H9 (cell line): ENCODE results near the gene KRCC1. TPM values are rescaled to one million over a fixed set of nuclear protein-coding genes. Genes with fewer than 3 reads are reported as not detected.

Source experiments
- DNase-seq: peaks from one replicate; pipeline ENCODE4 v3.0.0-alpha.2; 2017
- H2AFZ ChIP-seq: one replicate; pipeline ENCODE4 v1.6.1; 2013; ENCODE audit warnings: mild to moderate bottlenecking, low read length, control low read depth, moderate library complexity
- H2AK5ac ChIP-seq: 2 replicates; pipeline ENCODE4 v1.6.1; 2013; ENCODE audit warnings: low read length, control low read depth, mixed read lengths; ENCODE audit not compliant: insufficient read length
- H2BK120ac ChIP-seq: one replicate; pipeline ENCODE4 v1.6.1; 2013; ENCODE audit warnings: low read depth, mild to moderate bottlenecking, low read length, control low read depth, inconsistent platforms; ENCODE audit not compliant: poor library complexity, severe bottlenecking
- H2BK12ac ChIP-seq: 2 replicates; pipeline ENCODE4 v1.6.1; 2013; ENCODE audit warnings: low read length, control low read depth, mixed read lengths, low read depth; ENCODE audit not compliant: insufficient read length
- H2BK15ac ChIP-seq: 2 replicates; pipeline ENCODE4 v1.6.1; 2013; ENCODE audit warnings: low read depth, low read length, control low read depth
- H2BK20ac ChIP-seq: one replicate; pipeline ENCODE4 v1.6.1; 2013; ENCODE audit warnings: low read depth, mild to moderate bottlenecking, low read length, control low read depth, inconsistent platforms; ENCODE audit not compliant: poor library complexity, severe bottlenecking
- H2BK5ac ChIP-seq: 2 replicates; pipeline ENCODE4 v1.6.1; 2013; ENCODE audit warnings: low read length, control low read depth, mixed read lengths; ENCODE audit not compliant: insufficient read length
- H3K14ac ChIP-seq: 2 replicates; pipeline ENCODE4 v1.6.1; 2013; ENCODE audit warnings: low read length, control low read depth; ENCODE audit not compliant: insufficient read depth
- H3K18ac ChIP-seq: 2 replicates; pipeline ENCODE4 v1.6.1; 2013; ENCODE audit warnings: low read depth, mild to moderate bottlenecking, mixed read lengths, low read length, control low read depth; ENCODE audit not compliant: insufficient read length
- H3K23ac ChIP-seq: 2 replicates; pipeline ENCODE4 v1.6.1; 2013; ENCODE audit warnings: low read length, control low read depth, mixed read lengths, low read depth; ENCODE audit not compliant: insufficient read length
- H3K23me2 ChIP-seq: 2 replicates; pipeline ENCODE4 v1.6.1; 2013; ENCODE audit warnings: low read depth, mild to moderate bottlenecking, mixed read lengths, low read length, control low read depth; ENCODE audit not compliant: insufficient read length, poor library complexity, severe bottlenecking
- H3K27ac ChIP-seq: 2 replicates; pipeline ENCODE4 v1.5.1; 2013; ENCODE audit warnings: low read length, control low read depth, mixed read lengths, low read depth; ENCODE audit not compliant: insufficient read length
- H3K27me3 ChIP-seq: 2 replicates; pipeline ENCODE4 v1.6.1; 2013; ENCODE audit warnings: low read length, control low read depth, inconsistent platforms; ENCODE audit not compliant: insufficient read depth
- H3K4ac ChIP-seq: 2 replicates; pipeline ENCODE4 v1.6.1; 2013; ENCODE audit warnings: low read depth, mild to moderate bottlenecking, control low read depth, inconsistent platforms, low read length, moderate library complexity
- H3K4me1 ChIP-seq: 2 replicates; pipeline ENCODE4 v1.6.1; 2013; ENCODE audit warnings: low read length, control low read depth, inconsistent platforms; ENCODE audit not compliant: insufficient read depth
- H3K4me2 ChIP-seq: 2 replicates; pipeline ENCODE4 v1.6.1; 2013; ENCODE audit warnings: low read length, control low read depth, mixed read lengths; ENCODE audit not compliant: insufficient read length, insufficient read depth
- H3K56ac ChIP-seq: 2 replicates; pipeline ENCODE4 v1.6.1; 2013; ENCODE audit warnings: low read depth, mild to moderate bottlenecking, mixed read lengths, low read length, control low read depth; ENCODE audit not compliant: insufficient read length
- H3K79me1 ChIP-seq: 2 replicates; pipeline ENCODE4 v1.6.1; 2013; ENCODE audit warnings: low read depth, mild to moderate bottlenecking, moderate library complexity, low read length, control low read depth, inconsistent platforms; ENCODE audit not compliant: insufficient read depth, poor library complexity, severe bottlenecking
- H3K79me2 ChIP-seq: 2 replicates; pipeline ENCODE4 v1.6.1; 2013; ENCODE audit warnings: low read length, control low read depth, inconsistent platforms; ENCODE audit not compliant: insufficient read depth
- H3K9ac ChIP-seq: 2 replicates; pipeline ENCODE4 v1.6.1; 2013; ENCODE audit warnings: low read length, control low read depth, mixed read lengths; ENCODE audit not compliant: insufficient read length; ENCODE audit errors: extremely low read depth
- H3K9me3 ChIP-seq: one replicate; pipeline ENCODE4 v1.6.1; 2013; ENCODE audit warnings: low read depth, low read length, inconsistent platforms; ENCODE audit not compliant: control insufficient read depth
- H3T11ph ChIP-seq: one replicate; pipeline ENCODE4 v1.6.1; 2013; ENCODE audit warnings: mild to moderate bottlenecking, low read length, control low read depth, inconsistent platforms
- H4K20me1 ChIP-seq: one replicate; pipeline ENCODE4 v1.6.1; 2013; ENCODE audit not compliant: control insufficient read depth, insufficient read length, insufficient read depth
- H4K5ac ChIP-seq: 2 replicates; pipeline ENCODE4 v1.6.1; 2013; ENCODE audit warnings: low read depth, mild to moderate bottlenecking, mixed read lengths, low read length, control low read depth; ENCODE audit not compliant: insufficient read length
- H4K8ac ChIP-seq: replicated peaks from 2 replicates; pipeline ENCODE4 v1.6.1; 2013; ENCODE audit warnings: low read length, control low read depth, mixed read lengths, low read depth; ENCODE audit not compliant: insufficient read length
- H4K91ac ChIP-seq: 2 replicates; pipeline ENCODE4 v1.6.1; 2013; ENCODE audit warnings: low read depth, mild to moderate bottlenecking, moderate library complexity, mixed read lengths, low read length, control low read depth; ENCODE audit not compliant: insufficient read length
- H3K27ac Mint-ChIP-seq, 3 experiments: 2 replicates in 2 of 3; 3 replicates in 1 of 3; pipeline ENCODE4 v1.8.0; 2020 to 2021; ENCODE audit warnings: mixed read lengths in 3 of 3, mild to moderate bottlenecking in 1 of 3, moderate library complexity in 1 of 3
- H3K27me3 Mint-ChIP-seq: 2 replicates; pipeline ENCODE4 v1.8.0; 2021; ENCODE audit warnings: low read depth, mild to moderate bottlenecking, moderate library complexity, mixed read lengths
- H3K36me3 Mint-ChIP-seq, 3 experiments: 2 replicates in 2 of 3; 3 replicates in 1 of 3; pipeline ENCODE4 v1.8.0; 2020 to 2021; ENCODE audit warnings: low read depth in 3 of 3, mixed read lengths in 3 of 3; ENCODE audit not compliant: insufficient read depth in 1 of 3
- H3K4me1 Mint-ChIP-seq, 2 experiments: 2 replicates each; pipeline ENCODE4 v1.8.0; 2020; ENCODE audit warnings: mixed read lengths in 2 of 2
- H3K4me3 Mint-ChIP-seq, 2 experiments: 2 replicates in 1 of 2; 3 replicates in 1 of 2; pipeline ENCODE4 v1.8.0; 2020 to 2021; ENCODE audit warnings: mild to moderate bottlenecking in 2 of 2, mixed read lengths in 2 of 2, moderate library complexity in 1 of 2
- H3K9me3 Mint-ChIP-seq, 2 experiments: 2 replicates in 1 of 2; 3 replicates in 1 of 2; pipeline ENCODE4 v1.8.0; 2020; ENCODE audit warnings: mild to moderate bottlenecking in 2 of 2, mixed read lengths in 2 of 2, moderate library complexity in 1 of 2
- CTCF ChIP-seq: fragments of 200-600 bp; sonication (generic); conservative IDR thresholded peaks from 3 replicates; pipeline ENCODE4 v1.8.0; 2021; ENCODE audit warnings: antibody characterized with exemption, mild to moderate bottlenecking
- WGBS: extraction: QIAGEN DNeasy Blood & Tissue Kit; methylation state at CpG from one replicate; pipeline ENCODE4 v1.1.7; 2013; ENCODE audit warnings: missing lambda C conversion rate, low lambda C conversion rate, mixed read lengths; ENCODE audit not compliant: insufficient read length; ENCODE audit errors: extremely low coverage; 5-methylcytosine and 5-hydroxymethylcytosine counted together
- total RNA-seq: library from RNA; stranded (reverse); gene quantifications from 2 replicates; pipeline ENCODE4 v1.2.1, GENCODE V29; 2021

KRCC1 gene
- total RNA-seq, 1 experiment from 2014 or later, result 8.2 TPM

GRCh38 chr2:88036182-88036581 is 19.4 kb downstream of the KRCC1 start:
- Histone ChIP-seq H4K5ac (no peak overlapping the region), H2AFZ (no peak overlapping the region), H3K18ac (no peak overlapping the region), H3K56ac (no peak overlapping the region), H2AK5ac (no peak overlapping the region), H4K8ac (no peak overlapping the region), H2BK120ac (no peak overlapping the region), H3K23ac (no peak overlapping the region), H3K79me2 (no peaks in the 10 kb centered on the region), H3K4me2 (no peak overlapping the region), H3K27me3 (no peaks in the 10 kb centered on the region), H3K79me1 (no peaks in the 10 kb centered on the region), H3K4ac (no peak overlapping the region), H3K14ac (no peak overlapping the region), H4K91ac (no peak overlapping the region), H3K23me2 (no peaks in the 10 kb centered on the region), H3K4me1 (no peaks in the 10 kb centered on the region), H3T11ph (no peak overlapping the region), H2BK15ac (no peak overlapping the region), H2BK20ac (no peak overlapping the region), H2BK12ac (no peak overlapping the region), H2BK5ac (no peak overlapping the region), H3K9me3 (no peaks in the 10 kb centered on the region), H4K20me1 (no peaks in the 10 kb centered on the region), H3K9ac (no peak overlapping the region), H3K27ac (no peak overlapping the region)
- no peaks in the 10 kb centered on the region for H3K9me3 Mint-ChIP-seq
- no peak for DNase-seq
- H3K27me3 Mint-ChIP-seq, result no peaks in the 10 kb centered on the region
- peaks cover 2 to 9% of the 10 kb centered on the region in 2 experiments; a peak in 3 of 4 replicates for H3K4me1 Mint-ChIP-seq
- H3K4me3 Mint-ChIP-seq, result no peak overlapping the region
- TF ChIP-seq CTCF, result no peak
- WGBS, result no CpG with 5 or more reads among the region's 2 CpGs
- H3K36me3 Mint-ChIP-seq, result peaks cover 0 to 18% (median 16%) of the 10 kb centered on the region in 3 experiments; a peak in 6 of 7 replicates
- no peak overlapping the region for H3K27ac Mint-ChIP-seq
